Keratinocyte (primary cell): ENCODE results near the gene CFAP54. TPM values are rescaled to one million over a fixed set of nuclear protein-coding genes. Genes with fewer than 3 reads are reported as not detected.

Source experiments
- DNase-seq: peaks from one replicate; pipeline ENCODE4 v3.0.0-alpha.2; 2011; ENCODE audit warnings: low read depth, missing footprints, low spot score
- FAIRE-seq: peaks from 2 replicates; lab custom pipeline; 2011; peaks lifted over from hg19 to GRCh38; lab: Jason Lieb, UNC
- H2AFZ ChIP-seq: 2 replicates; pipeline ENCODE4 v1.6.0; 2012; ENCODE audit warnings: low read length, control low read depth, inconsistent platforms; ENCODE audit not compliant: control insufficient read depth
- H3K27ac ChIP-seq: 2 replicates; pipeline ENCODE4 v1.5.1; 2011; ENCODE audit warnings: low read length; ENCODE audit not compliant: control insufficient read depth, insufficient read depth
- H3K27me3 ChIP-seq: 3 replicates; pipeline ENCODE4 v1.6.0; 2011; ENCODE audit warnings: low read length; ENCODE audit not compliant: control insufficient read depth, insufficient read depth; ENCODE audit errors: extremely low read depth
- H3K36me3 ChIP-seq, 2 experiments: 2 replicates in 1 of 2; 3 replicates in 1 of 2; pipeline ENCODE4 v1.5.1; 2011; ENCODE audit warnings: low read length in 2 of 2, mild to moderate bottlenecking in 1 of 2; ENCODE audit not compliant: control insufficient read depth in 2 of 2, insufficient read depth in 2 of 2; ENCODE audit errors: extremely low read depth in 1 of 2
- H3K4me1 ChIP-seq: 3 replicates; pipeline ENCODE4 v1.5.1; 2011; ENCODE audit warnings: low read length; ENCODE audit not compliant: control insufficient read depth, insufficient read depth; ENCODE audit errors: extremely low read depth
- H3K4me2 ChIP-seq: 3 replicates; pipeline ENCODE4 v1.6.0; 2011; ENCODE audit warnings: low read depth, low read length; ENCODE audit not compliant: control insufficient read depth, insufficient read depth; ENCODE audit errors: extremely low read depth
- H3K4me3 ChIP-seq, 3 experiments: fragments of 200-600 bp in 1 of 3; sonication (generic) in 1 of 3; 2 replicates in 2 of 3; 3 replicates in 1 of 3; pipeline ENCODE4 v1.5.1; 2011 to 2016; ENCODE audit warnings: low read length in 3 of 3, mild to moderate bottlenecking in 3 of 3, control low read depth in 2 of 3, inconsistent platforms in 1 of 3, low read depth in 1 of 3, mixed read lengths in 1 of 3, mixed run types in 1 of 3, moderate library complexity in 1 of 3; ENCODE audit not compliant: control insufficient read depth in 2 of 3, insufficient read depth in 2 of 3; ENCODE audit errors: extremely low read depth in 1 of 3
- H3K79me2 ChIP-seq: 2 replicates; pipeline ENCODE4 v1.6.0; 2012; ENCODE audit warnings: low read length; ENCODE audit not compliant: control insufficient read depth, insufficient read depth
- H3K9ac ChIP-seq: 3 replicates; pipeline ENCODE4 v1.6.0; 2011; ENCODE audit warnings: low read length; ENCODE audit not compliant: control insufficient read depth, insufficient read depth; ENCODE audit errors: extremely low read depth
- H3K9me1 ChIP-seq: 3 replicates; pipeline ENCODE4 v1.6.0; 2011; ENCODE audit warnings: low read length; ENCODE audit not compliant: control insufficient read depth, insufficient read depth; ENCODE audit errors: extremely low read depth
- H3K9me3 ChIP-seq: 2 replicates; pipeline ENCODE4 v1.5.1; 2012; ENCODE audit warnings: low read depth, low read length; ENCODE audit not compliant: control insufficient read depth
- H4K20me1 ChIP-seq: 3 replicates; pipeline ENCODE4 v1.6.0; 2011; ENCODE audit warnings: low read length; ENCODE audit not compliant: control insufficient read depth, insufficient read depth; ENCODE audit errors: extremely low read depth
- EZH2 ChIP-seq: IDR thresholded peaks from one replicate; pipeline ENCODE4 v1.6.1; 2012; ENCODE audit warnings: inconsistent platforms, mild to moderate bottlenecking, low read length, moderate library complexity
- dilution Hi-C: fragments of 300-500 bp; cut with MboI; formaldehyde crosslinking; loops from one replicate; pipeline ENCODE4 v1.7.0; 2020; ENCODE audit warnings: low sequenced_read_pairs; ENCODE audit not compliant: extremely low pct_ligation_motif_present
- polyA plus RNA-seq, 5 experiments: library from polyadenylated mRNA; depleted of rRNA in 3 of 5; stranded (reverse) in 3 of 5; stranded (forward) in 1 of 5; unstranded in 1 of 5; fragments of >200 nt; gene quantifications; 1 replicate in 1 of 5; 2 replicates in 3 of 5; 3 replicates in 1 of 5; pipeline versions ENCODE4 v1.2.1 to v1.2.3, GENCODE V29; 2011 to 2012; ENCODE audit warnings: missing spikeins in 2 of 5, low read depth in 1 of 5, low replicate concordance in 1 of 5
- TF ChIP-seq, protein P1 (sequence below), 3 experiments: IDR thresholded peaks in 1 of 3; conservative IDR thresholded peaks in 1 of 3; optimal IDR thresholded peaks in 1 of 3; 2 replicates in 2 of 3; 3 replicates in 1 of 3; pipeline versions ENCODE3 to v1.5.1; 2011; ENCODE audit warnings: low read length in 3 of 3, mild to moderate bottlenecking in 3 of 3, moderate library complexity in 2 of 3, control low read depth in 1 of 3, inconsistent platforms in 1 of 3; ENCODE audit not compliant: insufficient read depth in 2 of 3; ENCODE audit errors: extremely low read depth in 1 of 3

CFAP54 gene
- polyA plus RNA-seq, 1 donor (not counting 4 experiments of a cell fraction or from before 2014, with no cell fraction given) = 1.2 TPM

- H3K4me3 ChIP-seq = no peak overlapping the region
- FAIRE-seq (no peak), DNase-seq (no peak)
- H3K79me2 ChIP-seq = no peaks in the 10 kb centered on the region
- no peaks in the 10 kb centered on the region for H3K9me1 ChIP-seq
- dilution Hi-C loops = no loop called here
- TF ChIP-seq EZH2 = no peak
- no peak overlapping the region for H3K9ac ChIP-seq
- H3K9me3 ChIP-seq = no peaks in the 10 kb centered on the region
- no peak overlapping the region for H2AFZ ChIP-seq
- no peaks in the 10 kb centered on the region for H3K36me3 ChIP-seq
- H3K27me3 ChIP-seq = no peaks in the 10 kb centered on the region
- H4K20me1 ChIP-seq = no peaks in the 10 kb centered on the region
- H3K4me1 ChIP-seq = no peaks in the 10 kb centered on the region
- H3K27ac ChIP-seq = no peak overlapping the region
- no peak overlapping the region for H3K4me2 ChIP-seq
These were observed 81.9 kb downstream of the CFAP54 start for GRCh38 chr12:96571101-96571862.

GRCh38 chr12:96578526-96579125, 89.2 kb downstream of the CFAP54 start:
- H3K4me2 ChIP-seq = no peak overlapping the region
- DNase-seq (no peak), FAIRE-seq (peak; percentile 70)
- no peak for TF ChIP-seq EZH2
- TF ChIP-seq, protein P1, sequence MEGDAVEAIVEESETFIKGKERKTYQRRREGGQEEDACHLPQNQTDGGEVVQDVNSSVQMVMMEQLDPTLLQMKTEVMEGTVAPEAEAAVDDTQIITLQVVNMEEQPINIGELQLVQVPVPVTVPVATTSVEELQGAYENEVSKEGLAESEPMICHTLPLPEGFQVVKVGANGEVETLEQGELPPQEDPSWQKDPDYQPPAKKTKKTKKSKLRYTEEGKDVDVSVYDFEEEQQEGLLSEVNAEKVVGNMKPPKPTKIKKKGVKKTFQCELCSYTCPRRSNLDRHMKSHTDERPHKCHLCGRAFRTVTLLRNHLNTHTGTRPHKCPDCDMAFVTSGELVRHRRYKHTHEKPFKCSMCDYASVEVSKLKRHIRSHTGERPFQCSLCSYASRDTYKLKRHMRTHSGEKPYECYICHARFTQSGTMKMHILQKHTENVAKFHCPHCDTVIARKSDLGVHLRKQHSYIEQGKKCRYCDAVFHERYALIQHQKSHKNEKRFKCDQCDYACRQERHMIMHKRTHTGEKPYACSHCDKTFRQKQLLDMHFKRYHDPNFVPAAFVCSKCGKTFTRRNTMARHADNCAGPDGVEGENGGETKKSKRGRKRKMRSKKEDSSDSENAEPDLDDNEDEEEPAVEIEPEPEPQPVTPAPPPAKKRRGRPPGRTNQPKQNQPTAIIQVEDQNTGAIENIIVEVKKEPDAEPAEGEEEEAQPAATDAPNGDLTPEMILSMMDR (optimal IDR thresholded peaks at IDR 0.05 in 1 of 3, IDR thresholded peaks at IDR 0.05 in 1 of 3, conservative IDR thresholded peaks at IDR 0.05 in 1 of 3; ENCODE audit: extremely low read depth in 1 of 3, insufficient read depth in 2 of 3, low read length in 3 of 3) = peak in 2 of 3 experiments; percentile 42 to 53
- no peaks in the 10 kb centered on the region for H3K9me1 ChIP-seq
- H3K4me3 ChIP-seq = no peak overlapping the region
- H3K9ac ChIP-seq = no peak overlapping the region
- no peaks in the 10 kb centered on the region for H3K79me2 ChIP-seq
- H3K36me3 ChIP-seq = no peaks in the 10 kb centered on the region
- no peaks in the 10 kb centered on the region for H4K20me1 ChIP-seq
- no peak overlapping the region for H3K27ac ChIP-seq
- dilution Hi-C loops = no loop called here
- peak overlapping the region; percentile 62 for H2AFZ ChIP-seq
- H3K27me3 ChIP-seq = no peaks in the 10 kb centered on the region
- H3K4me1 ChIP-seq = no peaks in the 10 kb centered on the region
- H3K9me3 ChIP-seq = no peaks in the 10 kb centered on the region
